ENCODE results near the gene THNSL1. TPM values are rescaled to one million over a fixed set of nuclear protein-coding genes. Genes with fewer than 3 reads are reported as not detected.

Gene THNSL1
- total RNA-seq, 1 experiment from 2014 or later, result 5.5 TPM

DNA sequence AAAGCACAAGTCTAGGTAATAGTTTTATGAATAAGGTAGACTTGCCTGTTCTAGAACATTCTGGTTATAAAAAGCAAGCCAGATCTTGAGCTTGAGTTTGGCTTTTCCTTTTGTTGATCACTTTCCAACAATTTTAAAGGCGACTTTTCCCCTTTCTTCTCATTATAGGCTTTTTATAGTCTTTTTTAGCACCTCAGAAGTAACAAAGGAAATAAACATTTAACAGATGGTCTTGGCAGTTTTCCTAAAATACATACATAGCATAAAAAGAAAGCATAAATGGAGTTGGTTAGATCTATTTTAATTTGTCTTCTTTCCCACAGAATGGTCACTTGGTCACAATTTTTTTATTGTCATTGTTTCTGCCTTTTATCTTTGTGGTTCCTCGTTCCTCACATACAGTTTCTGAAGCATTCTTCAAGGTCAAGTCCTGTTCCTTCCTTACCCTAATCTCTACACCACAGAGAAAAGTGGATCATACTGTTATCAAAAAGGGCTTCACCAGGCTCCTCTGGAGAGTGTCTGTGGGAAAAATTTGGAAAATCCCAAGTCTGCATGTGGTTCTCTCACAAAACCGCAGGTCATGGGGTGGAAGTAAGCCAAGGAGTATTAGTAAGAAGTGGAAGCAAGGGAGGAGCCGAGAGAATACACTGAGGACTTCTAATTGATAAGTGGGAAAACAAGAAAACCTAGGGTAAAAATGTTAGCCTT, 31.3 kb downstream of the THNSL1 start:
- no peak for TF ChIP-seq MYBL2 (CRISPR knock-in tag; IDR thresholded peaks at IDR 0.05)
- TF ChIP-seq TEAD4 (CRISPR knock-in tag; IDR thresholded peaks at IDR 0.05), result no peak
- TF ChIP-seq GABPB1 (CRISPR knock-in tag; IDR thresholded peaks at IDR 0.05), result no peak
- no peak for TF ChIP-seq PRDM15 (CRISPR knock-in tag; IDR thresholded peaks at IDR 0.05)
- no peak for TF ChIP-seq ZNF281 (CRISPR knock-in tag; IDR thresholded peaks at IDR 0.05)
- TF ChIP-seq ETV6 (CRISPR knock-in tag; IDR thresholded peaks at IDR 0.05), result no peak
- no peak for TF ChIP-seq SMAD4 (CRISPR knock-in tag; IDR thresholded peaks at IDR 0.05)
- no peak for TF ChIP-seq CBFB (CRISPR knock-in tag; IDR thresholded peaks at IDR 0.05; ENCODE audit: low read depth)
- no peak for TF ChIP-seq SOX15 (CRISPR knock-in tag; IDR thresholded peaks at IDR 0.05)
- TF ChIP-seq ZNF425 (CRISPR knock-in tag; conservative IDR thresholded peaks at IDR 0.05), result no peak
- no peak for TF ChIP-seq EMX1 (CRISPR knock-in tag; IDR thresholded peaks at IDR 0.05)
- TF ChIP-seq, protein P1, sequence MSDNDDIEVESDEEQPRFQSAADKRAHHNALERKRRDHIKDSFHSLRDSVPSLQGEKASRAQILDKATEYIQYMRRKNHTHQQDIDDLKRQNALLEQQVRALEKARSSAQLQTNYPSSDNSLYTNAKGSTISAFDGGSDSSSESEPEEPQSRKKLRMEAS (CRISPR knock-in tag; IDR thresholded peaks at IDR 0.05), result no peak
- TF ChIP-seq, protein P2, sequence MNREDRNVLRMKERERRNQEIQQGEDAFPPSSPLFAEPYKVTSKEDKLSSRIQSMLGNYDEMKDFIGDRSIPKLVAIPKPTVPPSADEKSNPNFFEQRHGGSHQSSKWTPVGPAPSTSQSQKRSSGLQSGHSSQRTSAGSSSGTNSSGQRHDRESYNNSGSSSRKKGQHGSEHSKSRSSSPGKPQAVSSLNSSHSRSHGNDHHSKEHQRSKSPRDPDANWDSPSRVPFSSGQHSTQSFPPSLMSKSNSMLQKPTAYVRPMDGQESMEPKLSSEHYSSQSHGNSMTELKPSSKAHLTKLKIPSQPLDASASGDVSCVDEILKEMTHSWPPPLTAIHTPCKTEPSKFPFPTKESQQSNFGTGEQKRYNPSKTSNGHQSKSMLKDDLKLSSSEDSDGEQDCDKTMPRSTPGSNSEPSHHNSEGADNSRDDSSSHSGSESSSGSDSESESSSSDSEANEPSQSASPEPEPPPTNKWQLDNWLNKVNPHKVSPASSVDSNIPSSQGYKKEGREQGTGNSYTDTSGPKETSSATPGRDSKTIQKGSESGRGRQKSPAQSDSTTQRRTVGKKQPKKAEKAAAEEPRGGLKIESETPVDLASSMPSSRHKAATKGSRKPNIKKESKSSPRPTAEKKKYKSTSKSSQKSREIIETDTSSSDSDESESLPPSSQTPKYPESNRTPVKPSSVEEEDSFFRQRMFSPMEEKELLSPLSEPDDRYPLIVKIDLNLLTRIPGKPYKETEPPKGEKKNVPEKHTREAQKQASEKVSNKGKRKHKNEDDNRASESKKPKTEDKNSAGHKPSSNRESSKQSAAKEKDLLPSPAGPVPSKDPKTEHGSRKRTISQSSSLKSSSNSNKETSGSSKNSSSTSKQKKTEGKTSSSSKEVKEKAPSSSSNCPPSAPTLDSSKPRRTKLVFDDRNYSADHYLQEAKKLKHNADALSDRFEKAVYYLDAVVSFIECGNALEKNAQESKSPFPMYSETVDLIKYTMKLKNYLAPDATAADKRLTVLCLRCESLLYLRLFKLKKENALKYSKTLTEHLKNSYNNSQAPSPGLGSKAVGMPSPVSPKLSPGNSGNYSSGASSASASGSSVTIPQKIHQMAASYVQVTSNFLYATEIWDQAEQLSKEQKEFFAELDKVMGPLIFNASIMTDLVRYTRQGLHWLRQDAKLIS (CRISPR knock-in tag; IDR thresholded peaks at IDR 0.05; ENCODE audit: borderline replicate concordance), result no peak
- no peak for TF ChIP-seq TCF7 (CRISPR knock-in tag; IDR thresholded peaks at IDR 0.05; ENCODE audit: low read depth)
- TF ChIP-seq, protein P3, sequence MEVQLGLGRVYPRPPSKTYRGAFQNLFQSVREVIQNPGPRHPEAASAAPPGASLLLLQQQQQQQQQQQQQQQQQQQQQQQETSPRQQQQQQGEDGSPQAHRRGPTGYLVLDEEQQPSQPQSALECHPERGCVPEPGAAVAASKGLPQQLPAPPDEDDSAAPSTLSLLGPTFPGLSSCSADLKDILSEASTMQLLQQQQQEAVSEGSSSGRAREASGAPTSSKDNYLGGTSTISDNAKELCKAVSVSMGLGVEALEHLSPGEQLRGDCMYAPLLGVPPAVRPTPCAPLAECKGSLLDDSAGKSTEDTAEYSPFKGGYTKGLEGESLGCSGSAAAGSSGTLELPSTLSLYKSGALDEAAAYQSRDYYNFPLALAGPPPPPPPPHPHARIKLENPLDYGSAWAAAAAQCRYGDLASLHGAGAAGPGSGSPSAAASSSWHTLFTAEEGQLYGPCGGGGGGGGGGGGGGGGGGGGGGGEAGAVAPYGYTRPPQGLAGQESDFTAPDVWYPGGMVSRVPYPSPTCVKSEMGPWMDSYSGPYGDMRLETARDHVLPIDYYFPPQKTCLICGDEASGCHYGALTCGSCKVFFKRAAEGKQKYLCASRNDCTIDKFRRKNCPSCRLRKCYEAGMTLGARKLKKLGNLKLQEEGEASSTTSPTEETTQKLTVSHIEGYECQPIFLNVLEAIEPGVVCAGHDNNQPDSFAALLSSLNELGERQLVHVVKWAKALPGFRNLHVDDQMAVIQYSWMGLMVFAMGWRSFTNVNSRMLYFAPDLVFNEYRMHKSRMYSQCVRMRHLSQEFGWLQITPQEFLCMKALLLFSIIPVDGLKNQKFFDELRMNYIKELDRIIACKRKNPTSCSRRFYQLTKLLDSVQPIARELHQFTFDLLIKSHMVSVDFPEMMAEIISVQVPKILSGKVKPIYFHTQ (CRISPR knock-in tag; IDR thresholded peaks at IDR 0.05), result no peak
- TF ChIP-seq ELF4 (CRISPR knock-in tag; IDR thresholded peaks at IDR 0.05; ENCODE audit: low read depth), result no peak
- TF ChIP-seq, protein P4, sequence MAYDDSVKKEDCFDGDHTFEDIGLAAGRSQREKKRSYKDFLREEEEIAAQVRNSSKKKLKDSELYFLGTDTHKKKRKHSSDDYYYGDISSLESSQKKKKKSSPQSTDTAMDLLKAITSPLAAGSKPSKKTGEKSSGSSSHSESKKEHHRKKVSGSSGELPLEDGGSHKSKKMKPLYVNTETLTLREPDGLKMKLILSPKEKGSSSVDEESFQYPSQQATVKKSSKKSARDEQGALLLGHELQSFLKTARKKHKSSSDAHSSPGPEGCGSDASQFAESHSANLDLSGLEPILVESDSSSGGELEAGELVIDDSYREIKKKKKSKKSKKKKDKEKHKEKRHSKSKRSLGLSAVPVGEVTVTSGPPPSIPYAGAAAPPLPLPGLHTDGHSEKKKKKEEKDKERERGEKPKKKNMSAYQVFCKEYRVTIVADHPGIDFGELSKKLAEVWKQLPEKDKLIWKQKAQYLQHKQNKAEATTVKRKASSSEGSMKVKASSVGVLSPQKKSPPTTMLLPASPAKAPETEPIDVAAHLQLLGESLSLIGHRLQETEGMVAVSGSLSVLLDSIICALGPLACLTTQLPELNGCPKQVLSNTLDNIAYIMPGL (CRISPR knock-in tag; IDR thresholded peaks at IDR 0.05), result no peak
- TF ChIP-seq CREB1 (CRISPR knock-in tag; IDR thresholded peaks at IDR 0.05), result no peak
- TF ChIP-seq, protein P5, sequence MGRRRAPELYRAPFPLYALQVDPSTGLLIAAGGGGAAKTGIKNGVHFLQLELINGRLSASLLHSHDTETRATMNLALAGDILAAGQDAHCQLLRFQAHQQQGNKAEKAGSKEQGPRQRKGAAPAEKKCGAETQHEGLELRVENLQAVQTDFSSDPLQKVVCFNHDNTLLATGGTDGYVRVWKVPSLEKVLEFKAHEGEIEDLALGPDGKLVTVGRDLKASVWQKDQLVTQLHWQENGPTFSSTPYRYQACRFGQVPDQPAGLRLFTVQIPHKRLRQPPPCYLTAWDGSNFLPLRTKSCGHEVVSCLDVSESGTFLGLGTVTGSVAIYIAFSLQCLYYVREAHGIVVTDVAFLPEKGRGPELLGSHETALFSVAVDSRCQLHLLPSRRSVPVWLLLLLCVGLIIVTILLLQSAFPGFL (CRISPR knock-in tag; IDR thresholded peaks at IDR 0.05; ENCODE audit: borderline replicate concordance), result no peak
- ATAC-seq (no peak), DNase-seq (ENCODE audit: low spot score) (no peak)
- ChIA-PET POLR2A (no interaction called here), CTCF (no interaction called here)
- H3K27me3 Mint-ChIP-seq (ENCODE audit: low read depth), result no peaks in the 10 kb centered on the region
- no peaks in the 10 kb centered on the region for H3K4me1 Mint-ChIP-seq
- no peaks in the 10 kb centered on the region for H3K36me3 Mint-ChIP-seq
- H3K4me3 Mint-ChIP-seq, result no peak overlapping the region
- H3K27ac Mint-ChIP-seq, result no peak overlapping the region
- H3K9me3 Mint-ChIP-seq, result peaks cover 12% of the 10 kb centered on the region

Data from WTC11 (cell line).